Esophagus muscularis mucosa (tissue), 4 donors: ENCODE results near the gene MIB1. TPM values are rescaled to one million over a fixed set of nuclear protein-coding genes. Genes with fewer than 3 reads are reported as not detected.
A peak's percentile ranks its signal among the peaks of the same experiment; 100 is the strongest.

Experiments used
- DNase-seq: peaks from one replicate; pipeline ENCODE4 v3.0.0-alpha.2; 2017; ENCODE audit errors: extremely low spot score
- H3K27ac ChIP-seq, 4 donors: fragments of 200-600 bp; sonication (generic); replicated peaks in 1 of 4; 1 replicate in 3 of 4; 2 replicates in 1 of 4; pipeline ENCODE4 v1.5.1; 2016 to 2019; ENCODE audit warnings: mild to moderate bottlenecking in 1 of 4
- H3K27me3 ChIP-seq, 4 donors: fragments of 200-600 bp; sonication (generic); one replicate each; pipeline versions ENCODE4 v1.5.1 to v1.6.0; 2016 to 2019
- H3K36me3 ChIP-seq, 4 donors: fragments of 200-600 bp; sonication (generic); one replicate each; pipeline ENCODE4 v1.5.1; 2016 to 2019
- H3K4me1 ChIP-seq, 4 donors: fragments of 200-600 bp; sonication (generic); one replicate each; pipeline ENCODE4 v1.5.1; 2016 to 2019
- H3K4me3 ChIP-seq, 4 donors: fragments of 200-600 bp; sonication (generic); 1 replicate in 2 of 4; 2 replicates in 2 of 4; pipeline ENCODE4 v1.5.1; 2016 to 2019; ENCODE audit warnings: mild to moderate bottlenecking in 4 of 4, moderate library complexity in 1 of 4
- H3K9me3 ChIP-seq, 4 donors: fragments of 200-600 bp; sonication (generic); 1 replicate in 3 of 4; 2 replicates in 1 of 4; pipeline ENCODE4 v1.5.1; 2016 to 2019
- CTCF ChIP-seq, 3 experiments: fragments of 200-600 bp in 2 of 3; fragments of 450-650 bp in 1 of 3; sonication (generic) in 2 of 3; IDR thresholded peaks; one replicate each; pipeline ENCODE4 v1.5.1; 2017 to 2019; ENCODE audit warnings: antibody characterized with exemption in 3 of 3, mild to moderate bottlenecking in 2 of 3, moderate library complexity in 1 of 3
- EP300 ChIP-seq: sonication (generic); formaldehyde crosslinking; IDR thresholded peaks from one replicate; pipeline ENCODE4 v1.6.1; 2017; ENCODE audit warnings: antibody characterized with exemption
- POLR2A ChIP-seq: fragments of 450-650 bp; IDR thresholded peaks from one replicate; pipeline ENCODE4 v1.6.1; 2017; ENCODE audit warnings: antibody characterized with exemption, moderate library complexity, mild to moderate bottlenecking, low read depth
- POLR2AphosphoS5 ChIP-seq, 2 donors: sonication (generic); formaldehyde crosslinking; IDR thresholded peaks; one replicate each; pipeline ENCODE4 v1.6.1; 2017; ENCODE audit warnings: antibody characterized with exemption in 2 of 2
- WGBS: methylation state at CpG from one replicate; pipeline ENCODE4 v1.1.5; 2018; 5-methylcytosine and 5-hydroxymethylcytosine counted together
- intact Hi-C: fragments of 100-400 bp; cut with DNase I; formaldehyde crosslinking; loops from one replicate; pipeline ENCODE4 v1.15.1; 2023
- total RNA-seq, 4 donors: library from RNA; depleted of rRNA; stranded (reverse); fragments of >200 nt; gene quantifications; one replicate each; pipeline versions ENCODE4 v1.1.0 to v1.2.1, GENCODE V29; 2016

Gene MIB1
- total RNA-seq, 4 donors from 2014 or later, result 36.0 to 55.3 (median 40.8) TPM

DNA sequence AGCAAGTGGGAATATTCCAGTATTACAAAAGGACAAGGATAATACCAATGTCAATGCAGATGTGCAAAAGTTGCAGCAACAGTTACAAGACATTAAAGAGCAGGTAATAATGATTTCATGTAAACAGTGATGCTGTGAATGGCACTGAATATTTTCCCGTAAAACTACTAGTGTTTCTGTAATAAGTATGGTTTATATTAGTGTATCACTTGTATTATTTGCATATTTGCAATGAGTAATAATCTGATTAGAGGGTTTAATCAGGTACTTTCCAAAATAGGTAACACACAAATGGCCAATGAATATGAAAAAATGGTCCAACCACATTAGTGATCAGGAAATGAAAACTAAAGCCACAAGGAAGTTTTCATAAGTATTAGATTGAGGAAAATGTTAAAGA is 118.0 kb downstream of the MIB1 start:
- 74% methylated on average over 1 of the region's 1 CpG for WGBS
- intact Hi-C loops, result no loop called here
- TF ChIP-seq POLR2A (no peak), EP300 (no peak), CTCF (IDR thresholded peaks at IDR 0.05) (no peak), POLR2AphosphoS5 (IDR thresholded peaks at IDR 0.05) (no peak)
- Histone ChIP-seq H3K36me3 (peaks cover 7 to 81% (median 48%) of the 10 kb centered on the region in 4 donors), H3K4me1 (no peaks in the 10 kb centered on the region), H3K27ac (no peak overlapping the region), H3K27me3 (no peaks in the 10 kb centered on the region), H3K9me3 (no peaks in the 10 kb centered on the region), H3K4me3 (no peak overlapping the region)
- no peak for DNase-seq

- no peak for DNase-seq
- WGBS, result 90% methylated on average over 5 of the region's 5 CpGs
- no peaks in the 10 kb centered on the region for H3K4me1 ChIP-seq
- no peaks in the 10 kb centered on the region for H3K9me3 ChIP-seq
- no peak overlapping the region for H3K27ac ChIP-seq
- TF ChIP-seq POLR2AphosphoS5 (IDR thresholded peaks at IDR 0.05) (no peak), EP300 (no peak), CTCF (IDR thresholded peaks at IDR 0.05) (no peak), POLR2A (no peak)
- intact Hi-C loops, result no loop called here
- no peak overlapping the region for H3K4me3 ChIP-seq
- H3K36me3 ChIP-seq, result peaks cover 4 to 65% (median 34%) of the 10 kb centered on the region in 4 donors
- H3K27me3 ChIP-seq, result no peaks in the 10 kb centered on the region
Observed at GRCh38 chr18:21864386-21864785, 123.8 kb downstream of the MIB1 start.

DNA sequence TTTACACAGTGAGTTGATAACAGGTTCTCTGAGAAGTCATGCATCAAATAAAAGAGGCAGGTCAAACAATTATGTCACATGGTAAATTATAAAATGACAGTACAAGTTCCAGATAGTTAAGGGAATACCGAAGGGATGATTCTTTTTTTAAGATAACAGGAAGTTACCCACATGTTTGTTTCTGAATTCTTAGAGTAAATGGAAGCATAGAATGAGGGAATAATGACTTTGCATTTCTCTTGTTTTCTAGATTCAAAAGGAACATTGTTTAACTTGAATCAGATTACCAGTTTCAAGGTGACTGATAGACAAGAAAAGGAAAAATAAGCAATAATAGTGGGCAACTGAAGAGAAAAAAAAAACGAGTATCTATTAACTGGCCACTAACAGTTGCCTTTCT is 124.5 kb downstream of the MIB1 start:
- Histone ChIP-seq H3K27me3 (no peaks in the 10 kb centered on the region), H3K36me3 (peaks cover 4 to 62% (median 32%) of the 10 kb centered on the region in 4 donors), H3K9me3 (no peaks in the 10 kb centered on the region), H3K27ac (no peak overlapping the region), H3K4me3 (no peak overlapping the region), H3K4me1 (no peaks in the 10 kb centered on the region)
- TF ChIP-seq POLR2AphosphoS5 (IDR thresholded peaks at IDR 0.05) (no peak), EP300 (no peak), POLR2A (no peak), CTCF (IDR thresholded peaks at IDR 0.05) (no peak)
- 81% methylated on average over 2 of the region's 2 CpGs for WGBS
- intact Hi-C loops, result no loop called here
- no peak for DNase-seq

DNA sequence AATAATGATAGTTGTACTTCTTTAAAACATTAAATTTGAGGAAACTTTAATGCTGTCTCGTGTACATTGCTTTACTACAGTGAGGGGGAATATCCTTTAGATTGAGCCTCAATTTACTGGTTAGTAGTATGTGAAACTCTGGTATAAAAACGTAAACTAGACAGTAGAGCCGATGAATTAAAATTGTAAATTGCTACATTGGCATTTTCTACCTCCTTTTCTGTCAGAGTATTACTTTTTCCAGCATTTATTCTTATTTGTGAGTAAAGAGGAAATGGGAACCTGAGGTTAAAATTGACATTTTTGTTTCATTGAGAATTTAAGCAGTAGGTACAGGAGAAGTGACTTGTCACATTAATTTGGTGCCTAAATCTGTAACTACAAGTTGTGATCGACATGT is 128.2 kb downstream of the MIB1 start:
- H3K27me3 ChIP-seq, result no peaks in the 10 kb centered on the region
- no peak overlapping the region for H3K27ac ChIP-seq
- DNase-seq, result no peak
- intact Hi-C loops, result no loop called here
- no peaks in the 10 kb centered on the region for H3K9me3 ChIP-seq
- peaks cover 3 to 26% (median 12%) of the 10 kb centered on the region in 4 donors for H3K36me3 ChIP-seq
- no peak for TF ChIP-seq CTCF (IDR thresholded peaks at IDR 0.05)
- TF ChIP-seq POLR2AphosphoS5 (IDR thresholded peaks at IDR 0.05), result no peak
- no peak for TF ChIP-seq POLR2A
- no peak for TF ChIP-seq EP300
- H3K4me3 ChIP-seq, result no peak overlapping the region
- 92% methylated on average over 4 of the region's 4 CpGs for WGBS
- no peaks in the 10 kb centered on the region for H3K4me1 ChIP-seq

- Histone ChIP-seq H3K4me3 (no peak overlapping the region), H3K27ac (no peak overlapping the region), H3K4me1 (no peaks in the 10 kb centered on the region), H3K9me3 (no peaks in the 10 kb centered on the region), H3K36me3 (no peaks in the 10 kb centered on the region), H3K27me3 (no peaks in the 10 kb centered on the region)
- peak; percentile 39 for DNase-seq
- WGBS, result 54% methylated on average over 1 of the region's 1 CpG
- TF ChIP-seq EP300, result no peak
- no peak for TF ChIP-seq POLR2A
- no peak for TF ChIP-seq CTCF (IDR thresholded peaks at IDR 0.05)
- TF ChIP-seq POLR2AphosphoS5 (IDR thresholded peaks at IDR 0.05), result no peak
- intact Hi-C loops, result no loop called here
Observed at GRCh38 chr18:21889570-21889969, 149.0 kb downstream of the MIB1 start.
